Left forelimb (tissue), 1 donor: ENCODE data around the gene RAVER1.
"Not testable (repeated sequence)": the region's sequence is repeated elsewhere in the genome, so short reads cannot be mapped to it uniquely, and the experiment has no call there.

Experiments used
- DNase-seq: peaks from one replicate; pipeline ENCODE4 v3.0.0-alpha.2; 2018; ENCODE audit warnings: low spot score

RAVER1 gene, protein sequence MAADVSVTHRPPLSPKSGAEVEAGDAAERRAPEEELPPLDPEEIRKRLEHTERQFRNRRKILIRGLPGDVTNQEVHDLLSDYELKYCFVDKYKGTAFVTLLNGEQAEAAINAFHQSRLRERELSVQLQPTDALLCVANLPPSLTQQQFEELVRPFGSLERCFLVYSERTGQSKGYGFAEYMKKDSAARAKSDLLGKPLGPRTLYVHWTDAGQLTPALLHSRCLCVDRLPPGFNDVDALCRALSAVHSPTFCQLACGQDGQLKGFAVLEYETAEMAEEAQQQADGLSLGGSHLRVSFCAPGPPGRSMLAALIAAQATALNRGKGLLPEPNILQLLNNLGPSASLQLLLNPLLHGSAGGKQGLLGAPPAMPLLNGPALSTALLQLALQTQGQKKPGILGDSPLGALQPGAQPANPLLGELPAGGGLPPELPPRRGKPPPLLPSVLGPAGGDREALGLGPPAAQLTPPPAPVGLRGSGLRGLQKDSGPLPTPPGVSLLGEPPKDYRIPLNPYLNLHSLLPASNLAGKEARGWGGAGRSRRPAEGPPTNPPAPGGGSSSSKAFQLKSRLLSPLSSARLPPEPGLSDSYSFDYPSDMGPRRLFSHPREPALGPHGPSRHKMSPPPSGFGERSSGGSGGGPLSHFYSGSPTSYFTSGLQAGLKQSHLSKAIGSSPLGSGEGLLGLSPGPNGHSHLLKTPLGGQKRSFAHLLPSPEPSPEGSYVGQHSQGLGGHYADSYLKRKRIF

DNA sequence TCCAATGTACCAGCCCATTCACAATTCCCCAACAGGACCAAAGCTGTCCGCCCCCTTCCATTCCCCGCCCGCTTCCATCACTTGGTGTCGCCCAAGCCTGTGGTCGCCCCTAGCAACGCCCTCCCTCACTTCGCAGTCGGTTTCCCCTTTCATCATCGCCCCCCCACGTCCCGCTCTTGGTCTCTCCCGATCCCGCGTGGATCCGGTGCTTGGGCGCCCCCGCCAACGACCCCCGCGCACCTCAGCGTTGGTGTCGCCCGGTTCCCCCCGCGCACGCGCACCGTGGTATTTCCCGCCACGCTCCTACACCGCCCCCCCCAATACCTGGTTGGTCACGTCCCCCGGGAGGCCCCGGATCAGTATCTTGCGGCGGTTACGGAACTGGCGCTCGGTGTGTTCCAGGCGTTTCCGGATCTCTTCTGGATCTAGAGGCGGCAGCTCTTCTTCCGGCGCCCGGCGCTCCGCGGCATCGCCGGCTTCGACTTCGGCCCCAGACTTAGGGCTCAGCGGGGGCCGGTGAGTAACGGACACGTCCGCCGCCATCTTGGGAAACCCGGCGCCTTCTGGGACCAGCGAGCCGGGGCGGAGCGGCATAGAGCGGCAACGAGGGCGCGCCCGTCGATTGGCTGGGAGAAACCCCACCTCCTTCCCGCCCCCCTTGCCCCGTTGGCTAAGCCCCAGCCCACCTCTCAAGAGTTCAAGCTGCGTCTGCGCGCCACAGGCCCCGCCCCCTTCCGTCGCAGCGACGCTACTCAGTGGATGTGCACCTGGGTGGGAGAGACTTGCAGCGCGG lies at the start of gene RAVER1:
TSS of gene RAVER1 (minus strand) at position 565 of the 793 bp plus-strand sequence. CDS start at position 543, 22 bp downstream.
- DNase-seq: peak; percentile 98

DNA sequence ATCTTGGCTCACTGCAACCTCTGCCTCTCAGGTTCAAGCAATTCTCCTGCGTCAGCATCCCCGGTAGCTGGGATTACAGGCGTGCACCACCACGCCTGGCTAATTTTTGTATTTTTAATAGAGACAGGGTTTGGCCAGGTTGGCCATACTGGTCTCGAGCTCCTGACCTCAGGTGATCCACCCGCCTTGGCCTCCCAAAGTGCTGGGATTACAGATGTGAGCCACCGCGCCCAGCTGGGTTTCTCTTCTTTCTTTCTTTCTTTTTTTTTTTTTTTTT lies 49.8 kb upstream of the RAVER1 start:
- DNase-seq: not testable (repeated sequence)

DNA sequence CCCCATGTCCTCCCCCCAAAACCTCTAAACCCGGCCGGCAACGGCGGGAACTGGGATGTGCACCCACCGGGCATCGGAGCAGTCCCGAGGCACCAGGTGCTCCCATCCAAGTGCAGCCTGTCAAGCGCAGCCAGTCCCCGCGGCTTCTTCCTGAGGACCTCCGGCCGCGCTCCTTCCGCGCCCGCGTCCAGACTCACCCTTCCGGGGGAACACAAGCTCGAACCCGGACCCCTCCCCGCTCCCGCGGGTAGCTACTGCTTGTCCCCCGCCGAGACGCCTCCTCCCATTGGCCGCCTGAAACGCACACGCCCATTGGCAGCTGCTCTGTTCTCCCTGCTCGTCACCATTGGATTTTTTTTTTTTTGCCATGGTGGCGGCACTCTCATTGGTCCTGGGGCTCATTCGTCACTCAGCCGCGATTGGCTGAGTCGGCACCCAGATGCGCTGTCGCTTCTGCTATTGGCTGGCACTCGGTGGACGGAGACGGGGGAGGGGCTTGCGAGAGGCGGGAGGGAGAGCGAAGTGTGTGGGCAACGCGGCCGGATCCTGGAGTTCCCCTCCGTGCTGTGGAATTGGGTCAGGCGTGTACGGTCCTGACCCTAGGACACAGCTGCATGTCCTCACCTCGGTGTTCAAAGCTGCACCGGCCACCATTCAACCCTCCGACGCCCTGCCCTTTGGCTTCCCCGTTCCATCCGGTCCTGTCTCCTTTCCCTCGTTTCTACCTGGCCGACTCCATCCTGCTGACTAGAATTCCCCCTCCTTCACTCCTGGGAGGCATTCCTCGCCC lies 47.2 kb upstream of the RAVER1 start, which contains the start of gene TYK2:
TSS of gene TYK2 (minus strand) at position 260 of the 790 bp plus-strand sequence. CDS start 2,166 bp downstream, outside the sequence.
- DNase-seq: peak; percentile 99

DNA sequence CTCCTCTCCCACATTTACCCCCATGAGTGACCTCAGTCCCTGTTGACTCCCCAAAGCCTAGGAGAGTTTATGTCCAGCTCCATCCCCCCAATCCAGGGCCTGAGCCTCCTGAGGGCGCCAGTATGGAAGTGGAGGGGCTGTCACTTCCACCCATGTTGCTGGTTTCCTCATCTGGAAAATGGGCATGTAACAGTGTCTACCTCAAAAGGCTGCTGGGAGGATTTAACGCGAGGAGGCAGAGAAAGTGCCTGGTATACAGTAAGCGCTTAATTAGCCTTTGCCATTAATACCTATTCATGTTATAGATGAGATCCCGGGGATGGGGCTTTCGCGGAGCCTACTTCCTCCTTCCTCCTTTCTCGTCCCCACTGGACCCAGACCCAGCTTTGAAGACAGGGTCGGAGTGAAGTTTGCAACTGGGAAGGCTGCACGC lies 46.6 kb upstream of the RAVER1 start:
- no peak for DNase-seq

DNA sequence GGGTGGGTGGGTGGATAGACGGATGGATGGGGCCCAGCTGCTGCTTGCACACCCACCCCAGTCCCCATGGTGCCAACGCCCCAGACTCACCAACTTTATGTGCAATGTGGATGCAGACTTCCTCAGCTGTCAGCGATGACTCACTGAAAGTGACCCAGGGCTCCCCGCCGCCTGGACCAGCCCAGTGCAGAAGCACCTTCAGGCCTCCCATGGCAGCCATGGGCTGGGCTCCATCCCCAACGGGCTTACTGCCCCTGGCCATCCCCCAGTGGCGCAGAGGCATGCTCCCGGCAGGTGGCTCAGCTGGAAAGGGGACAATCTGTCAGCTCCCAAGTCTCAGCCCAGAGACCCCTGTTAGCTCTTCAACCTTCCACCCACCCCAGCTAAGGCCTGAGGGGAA lies 44.8 kb upstream of the RAVER1 start:
- no peak for DNase-seq

DNA sequence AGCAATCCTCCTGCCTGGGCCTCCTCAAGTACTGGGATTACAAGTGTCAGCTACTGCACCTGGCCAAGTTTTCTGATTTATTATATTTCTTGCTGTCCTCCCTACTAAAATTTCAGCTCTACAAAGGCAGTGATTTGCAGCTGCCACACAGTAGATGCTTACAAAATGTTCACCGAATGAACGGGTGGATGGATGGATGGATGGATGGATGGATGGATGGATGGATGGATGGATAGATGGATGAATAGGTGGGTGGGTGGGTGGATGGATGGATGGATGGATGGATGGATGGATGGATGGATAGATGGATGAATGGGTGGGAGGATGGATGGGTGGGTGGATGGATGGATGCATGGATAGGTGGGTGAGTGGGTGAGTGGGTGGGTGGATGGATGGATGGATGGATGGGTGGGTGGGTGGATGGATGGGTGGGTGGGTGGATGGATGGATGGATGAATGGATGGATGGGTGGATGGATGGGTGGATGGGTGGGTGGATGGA lies 43.9 kb upstream of the RAVER1 start:
- not testable (repeated sequence) for DNase-seq

DNA sequence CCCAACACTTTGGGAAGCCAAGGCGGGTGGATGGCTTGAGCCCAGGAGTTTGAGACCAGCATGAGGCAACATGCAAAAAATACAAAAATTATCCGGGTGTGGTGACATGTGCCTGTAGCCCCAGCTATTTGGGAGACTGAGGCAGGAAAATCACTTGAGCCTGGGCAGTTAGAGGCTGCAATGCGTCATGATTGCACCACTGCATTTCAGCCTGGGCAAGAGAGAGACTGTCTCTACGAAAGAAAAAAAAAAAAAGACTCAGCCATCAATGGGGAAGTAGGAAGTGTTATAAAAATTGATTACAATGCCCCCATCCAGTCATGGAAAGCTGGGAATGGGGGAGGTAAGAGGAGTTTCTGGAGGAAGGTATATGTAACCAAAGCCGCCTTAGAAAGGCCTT lies 41.6 kb upstream of the RAVER1 start:
- DNase-seq: no peak

DNA sequence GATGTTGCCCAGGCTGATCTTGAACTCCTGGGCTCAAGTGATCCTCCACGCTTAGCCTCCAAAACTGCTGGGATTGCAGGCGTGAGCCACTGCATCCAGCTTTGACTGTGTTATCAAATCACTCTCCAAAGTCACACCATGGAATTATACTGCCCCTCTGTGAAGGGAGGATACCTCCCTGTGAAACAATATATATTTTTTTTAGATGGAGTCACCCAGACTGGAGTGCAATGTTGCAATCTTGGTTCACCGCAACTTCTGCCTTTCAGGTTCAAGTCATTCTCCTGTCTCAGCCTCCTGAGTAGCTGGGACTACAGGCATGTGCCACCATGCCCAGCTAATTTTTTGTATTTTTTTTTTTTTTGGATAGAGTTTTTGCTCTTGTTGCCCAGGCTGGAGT lies 39.4 kb upstream of the RAVER1 start:
- DNase-seq: no peak

DNA sequence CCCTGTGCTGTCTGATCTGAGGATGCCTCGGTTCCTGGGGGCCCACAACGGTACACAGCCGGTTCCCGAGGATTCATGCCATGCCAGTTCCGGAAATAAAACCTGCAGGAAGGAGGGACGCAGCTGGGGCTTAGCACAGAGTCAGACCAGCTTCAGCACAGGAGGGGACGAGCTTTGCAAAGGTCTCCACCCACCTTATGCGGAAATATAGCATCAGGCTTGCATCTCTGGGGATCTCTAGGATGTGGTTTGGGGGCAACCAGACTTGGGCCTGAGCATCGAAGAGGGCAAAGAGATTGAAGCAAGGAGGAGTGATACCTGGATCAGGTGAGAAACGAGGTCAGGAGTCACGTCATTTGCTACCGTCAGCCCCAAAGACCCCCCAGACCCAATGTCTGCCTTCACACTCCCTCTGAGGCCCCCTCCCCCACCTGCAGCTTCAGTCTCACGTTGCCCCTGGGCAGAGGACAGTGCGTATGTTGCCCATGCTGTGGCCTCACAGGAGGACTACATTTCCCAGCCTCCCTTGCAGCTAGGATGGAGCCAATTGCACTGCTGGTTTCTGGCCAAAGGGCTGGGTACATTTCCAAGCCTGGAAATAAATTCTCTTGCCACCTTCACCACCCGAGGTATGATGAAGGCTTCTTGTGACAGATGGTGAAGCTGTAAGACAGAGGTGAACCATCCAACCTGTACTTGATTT lies 34.9 kb upstream of the RAVER1 start:
- DNase-seq: no peak

DNA sequence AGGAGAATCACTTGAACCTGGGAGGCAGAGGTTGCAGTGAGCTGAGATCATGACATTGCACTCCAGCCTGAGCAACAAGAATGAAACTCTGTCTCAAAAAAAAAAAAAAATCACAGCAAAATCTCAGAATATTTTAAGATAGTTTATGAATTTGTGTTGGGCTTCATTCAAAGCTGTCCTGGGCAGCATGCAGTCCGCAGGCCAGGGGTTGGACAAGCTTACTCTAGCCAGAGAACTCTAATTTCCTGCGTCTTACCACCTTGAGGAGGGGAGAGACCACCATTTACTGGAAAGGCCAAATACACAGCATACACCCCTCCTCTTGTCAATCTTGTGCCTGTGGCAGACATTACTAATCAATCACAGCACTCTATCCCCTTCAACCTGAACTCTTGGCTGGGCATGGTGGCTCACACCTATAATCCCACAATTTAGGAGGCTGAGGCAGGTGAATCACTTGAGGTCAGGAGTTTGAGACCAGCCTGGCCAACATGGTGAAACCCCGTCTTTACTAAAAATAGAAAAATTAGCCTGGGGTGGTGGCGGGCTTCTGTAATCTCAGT lies 33.7 kb upstream of the RAVER1 start:
- not testable (repeated sequence) for DNase-seq

DNA sequence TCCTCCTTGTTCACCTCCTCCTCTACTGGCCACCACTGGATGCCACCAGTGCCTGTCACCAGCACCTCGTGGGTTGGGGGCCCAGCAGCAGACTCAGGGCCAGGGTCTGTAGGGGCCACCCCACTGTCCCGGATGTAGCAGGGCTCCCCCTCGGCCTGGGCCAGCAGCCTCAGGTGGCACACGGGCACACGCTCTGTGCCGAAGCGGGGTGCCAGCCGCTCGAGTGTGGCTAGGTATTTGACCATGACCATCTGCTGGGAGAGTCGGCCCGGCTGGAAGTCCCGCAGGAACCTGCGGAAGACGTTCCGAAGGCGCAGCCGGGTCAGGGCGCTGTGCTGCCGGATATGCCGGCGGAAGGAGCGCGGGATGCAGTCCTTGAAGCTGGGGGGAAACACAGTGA lies 32.2 kb upstream of the RAVER1 start:
- no peak for DNase-seq

DNA sequence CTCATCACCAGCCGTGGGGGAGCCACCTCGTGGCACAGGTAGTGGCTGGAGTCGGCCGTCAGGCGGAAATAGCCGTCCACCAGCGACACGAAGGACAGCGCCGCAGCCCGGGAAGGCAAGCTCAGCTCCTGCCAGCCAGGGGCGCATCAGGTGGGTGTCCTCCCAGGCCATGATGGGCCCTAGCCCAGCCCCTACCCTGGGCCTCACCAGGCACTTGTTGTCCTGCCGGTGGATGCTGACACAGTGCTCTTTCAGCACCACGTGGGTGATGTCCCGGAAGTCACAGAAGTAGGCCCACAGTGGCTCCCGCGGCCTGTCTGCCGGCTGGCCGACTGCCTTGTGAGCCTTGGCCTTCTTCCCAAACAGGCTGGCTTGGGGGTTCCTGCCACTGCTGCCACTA lies 31.3 kb upstream of the RAVER1 start:
- DNase-seq: no peak

DNA sequence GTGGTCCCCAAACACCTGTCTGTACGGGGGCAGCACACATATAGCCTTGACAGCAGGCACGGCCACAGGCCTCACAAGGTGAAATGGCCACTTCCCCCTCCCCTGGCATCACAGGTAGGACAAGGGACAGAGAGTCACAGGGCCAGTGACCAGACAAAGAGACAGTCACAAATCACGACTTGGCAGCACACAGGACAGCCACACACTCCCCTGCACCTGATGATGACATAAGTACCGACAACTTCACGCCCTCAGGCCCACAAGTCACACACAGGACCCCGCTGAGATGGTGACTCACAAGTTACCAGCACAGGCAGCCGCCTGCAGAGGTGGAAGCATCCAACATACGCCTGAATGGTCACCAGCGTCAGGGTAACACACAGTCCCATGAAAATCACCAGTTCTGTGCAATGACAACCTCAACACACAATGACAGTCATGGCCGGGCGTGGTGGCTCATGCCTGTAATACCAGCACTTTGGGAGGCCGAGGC lies 30.5 kb upstream of the RAVER1 start:
- no peak for DNase-seq

DNA sequence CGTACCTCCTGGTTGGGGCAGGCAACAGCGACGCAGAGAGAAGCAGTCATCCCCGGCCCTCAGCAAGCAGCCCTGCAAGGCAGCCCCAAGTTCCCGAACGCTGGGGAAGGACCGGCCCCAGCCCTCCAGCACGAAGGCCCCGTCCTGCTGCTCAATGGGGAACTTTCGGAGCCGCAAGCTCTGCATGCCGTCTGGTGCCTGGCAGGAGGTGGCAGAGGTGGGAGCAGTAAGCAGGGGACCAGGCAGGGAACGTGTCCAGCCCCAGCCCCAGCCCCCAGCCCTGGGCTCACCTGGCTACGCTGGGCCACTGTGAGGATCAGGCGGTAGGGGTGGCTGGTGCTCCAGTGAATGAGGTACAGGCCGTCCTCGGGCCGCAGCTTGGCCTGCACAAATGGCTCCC lies 28.9 kb upstream of the RAVER1 start:
- DNase-seq: no peak

DNA sequence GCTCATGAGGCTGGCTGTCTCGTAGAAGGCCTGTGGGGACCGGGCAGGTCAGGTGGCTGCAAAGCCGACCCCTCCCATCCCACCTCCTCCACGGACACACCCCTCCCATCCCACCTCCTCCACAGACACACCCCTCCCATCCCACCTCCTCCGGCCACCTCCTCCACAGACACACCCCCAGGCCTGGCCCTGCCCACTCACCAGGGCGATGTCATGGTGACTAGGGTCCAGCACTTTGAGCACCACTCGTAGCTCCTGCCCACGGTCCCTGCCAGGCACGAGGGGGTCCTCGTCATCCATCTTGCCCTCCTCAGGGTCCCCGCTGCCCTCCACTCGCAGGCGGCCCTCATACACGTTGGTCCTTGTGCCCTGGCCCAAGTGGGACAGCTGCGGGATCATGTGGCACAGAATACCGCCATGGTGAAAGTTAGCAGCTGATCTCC lies 28.3 kb upstream of the RAVER1 start:
- no peak for DNase-seq

DNA sequence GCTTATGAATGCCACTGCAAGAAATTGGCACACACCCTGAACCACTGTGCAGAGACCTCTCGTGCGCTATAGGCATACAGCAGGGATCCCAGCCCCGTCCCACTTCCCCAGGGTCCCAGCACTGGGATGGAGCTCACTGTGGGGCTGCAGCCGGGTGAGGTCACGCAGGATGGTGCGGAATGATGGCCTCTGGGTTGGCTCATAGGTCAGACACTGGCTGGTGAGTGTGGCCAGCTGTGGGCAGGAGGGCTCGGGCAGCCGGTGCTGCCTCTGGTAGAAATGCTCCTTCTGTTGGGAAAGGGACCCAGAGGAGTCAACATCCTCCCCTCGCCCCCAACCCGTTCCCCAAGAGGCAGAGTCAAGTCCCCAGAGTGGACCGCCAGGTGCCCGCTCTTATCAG lies 23.1 kb upstream of the RAVER1 start:
- DNase-seq: no peak

DNA sequence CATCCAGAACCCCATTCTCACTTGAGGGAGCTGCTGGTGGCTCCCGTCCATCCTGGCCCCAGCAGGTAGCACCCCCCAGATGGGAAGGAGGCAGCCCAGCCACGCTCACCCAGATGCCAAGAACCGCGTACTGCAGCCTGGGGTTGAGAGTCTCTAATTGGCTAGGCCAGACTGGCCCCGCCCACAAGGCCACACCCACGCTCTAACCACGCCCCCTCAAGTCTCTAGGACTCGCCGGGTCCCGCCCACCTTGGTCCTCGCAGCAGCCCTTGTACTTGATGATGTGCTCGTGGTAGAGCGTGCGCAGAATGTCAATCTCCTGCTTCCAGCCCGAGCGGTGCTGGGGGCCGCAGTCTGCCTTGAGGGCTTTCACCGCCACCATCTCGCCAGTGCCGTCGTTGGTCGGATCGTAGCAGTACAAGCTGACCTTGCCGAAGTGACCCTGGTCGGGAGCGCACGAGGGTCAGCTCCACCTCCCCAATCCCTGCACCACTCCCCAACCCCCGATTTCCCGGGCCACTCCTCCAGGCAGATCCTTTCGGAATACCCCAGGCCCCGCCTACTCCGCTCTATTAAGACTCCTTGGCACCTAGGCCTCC lies 20.6 kb upstream of the RAVER1 start:
- DNase-seq: no peak

DNA sequence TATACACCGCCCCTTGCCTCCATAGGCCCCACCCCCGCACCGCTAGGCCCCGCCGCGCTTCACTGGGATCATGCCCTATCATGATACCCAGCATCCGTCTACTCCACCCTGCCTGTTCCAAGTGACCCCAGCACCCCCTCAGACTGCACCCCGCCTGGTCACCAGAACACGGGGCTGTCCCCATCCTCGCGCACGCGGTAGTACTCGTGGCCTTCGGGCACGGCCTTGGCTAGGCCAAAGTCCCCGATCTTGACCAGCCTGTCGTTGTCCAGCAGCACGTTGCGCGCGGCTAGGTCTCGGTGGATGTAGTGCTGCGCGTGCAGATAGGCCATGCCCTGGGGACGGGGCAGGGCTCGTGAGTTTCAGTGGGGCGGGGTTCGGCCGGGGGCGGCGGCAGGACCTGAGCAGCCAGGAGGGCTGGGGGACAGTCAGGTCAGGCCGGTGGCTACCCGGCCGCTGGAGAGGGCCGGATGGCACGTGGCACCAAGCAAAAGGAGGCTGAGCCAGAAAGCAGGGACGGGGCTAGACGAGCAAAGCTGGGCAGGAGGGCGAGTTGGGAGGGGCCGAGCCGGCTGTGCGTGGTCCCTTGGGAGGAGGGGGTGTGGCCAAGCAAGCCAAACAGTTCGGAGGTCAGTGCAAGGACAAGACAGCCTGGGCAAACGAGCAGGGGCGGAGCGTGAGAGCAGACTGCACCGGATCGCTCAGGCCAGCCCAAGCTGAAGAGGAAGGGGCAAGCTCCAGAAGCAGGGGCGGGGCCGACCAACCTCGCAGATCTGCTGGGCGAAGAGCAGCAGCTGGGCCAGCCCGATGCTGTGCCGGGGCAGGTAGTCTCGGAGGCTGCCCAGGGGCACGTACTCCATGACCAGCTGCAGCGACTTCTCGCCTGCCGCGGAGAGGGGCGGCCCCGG lies 19.7 kb upstream of the RAVER1 start:
- DNase-seq: no peak

DNA sequence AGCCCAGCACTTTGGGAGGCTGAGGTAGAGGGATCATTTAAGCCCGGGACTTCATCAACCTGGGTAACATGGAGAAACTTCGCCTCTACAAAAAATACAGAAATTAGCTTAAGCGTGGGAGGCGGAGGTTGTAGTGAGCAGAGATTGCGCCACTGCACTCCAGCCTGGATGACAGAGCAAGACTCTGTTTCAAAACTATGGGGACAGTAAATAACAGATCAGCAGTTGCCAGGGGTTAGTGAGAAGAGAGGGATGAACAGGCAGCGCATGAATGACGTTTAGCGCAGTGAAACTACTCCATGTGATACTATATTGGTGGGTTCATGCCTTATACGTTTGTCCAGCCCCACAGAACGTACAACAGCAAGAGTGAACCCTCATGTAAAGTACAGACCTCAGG lies 13.2 kb upstream of the RAVER1 start:
- DNase-seq: no peak
